B cell (primary cell): ENCODE data around the gene AOAH.

ENCODE experiments used
- CTCF ChIP-seq: fragments of 200-600 bp; IDR thresholded peaks from one replicate; pipeline ENCODE4 v1.8.0; 2022; ENCODE audit warnings: antibody characterized with exemption, mild to moderate bottlenecking
- EZH2 ChIP-seq: IDR thresholded peaks from 2 replicates; pipeline ENCODE4 v1.6.1; 2012; ENCODE audit warnings: borderline replicate concordance, low read depth, mild to moderate bottlenecking, moderate library complexity, low read length; ENCODE audit not compliant: insufficient read depth, poor library complexity, severe bottlenecking

DNA sequence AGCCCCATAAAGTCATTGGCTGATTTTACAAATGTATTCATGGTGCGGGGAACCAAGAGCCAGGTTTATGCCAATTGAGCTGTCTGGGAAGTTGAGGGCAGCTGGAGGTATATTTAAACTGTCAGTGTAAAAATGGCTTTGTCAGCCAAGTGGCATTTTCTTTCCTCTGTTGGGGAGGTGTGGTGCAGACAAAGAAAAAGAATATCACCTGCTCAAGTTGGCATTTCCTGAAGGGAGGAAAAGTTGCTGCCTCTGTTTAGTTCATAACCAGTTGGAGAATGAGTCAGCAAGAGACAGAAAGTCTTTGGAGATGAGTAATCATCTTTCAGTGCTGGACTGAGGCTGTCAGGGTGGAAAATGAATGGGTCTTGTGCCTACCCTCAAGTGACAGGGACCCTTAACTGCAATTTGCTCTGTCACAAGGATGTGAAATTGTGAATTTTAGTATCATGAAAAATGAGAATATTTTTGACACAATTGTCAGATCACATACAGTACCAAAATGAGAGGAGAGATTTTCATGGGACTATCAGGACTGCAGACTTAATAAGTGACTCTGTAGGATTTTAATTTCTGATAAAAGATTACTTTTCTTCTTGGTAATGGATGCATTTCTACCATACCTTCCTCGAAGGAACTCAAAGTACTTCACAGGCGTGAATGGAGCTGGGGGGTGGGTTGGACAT lies 197.3 kb downstream of the AOAH start:
- TF ChIP-seq CTCF: no peak
- no peak for TF ChIP-seq EZH2
